CD4-positive, alpha-beta T cell treated with Interleukin-4 for 4 hours (primary cell): ENCODE data around the gene PI4KA.
"Not testable (repeated sequence)": the region's sequence is repeated elsewhere in the genome, so short reads cannot be mapped to it uniquely, and the experiment has no call there.

Source experiments
- DNase-seq: peaks from one replicate; pipeline ENCODE4 v3.0.0-alpha.2; 2020

Gene PI4KA

GRCh38 chr22:20746431-20747189 is 112.0 kb downstream of the PI4KA start:
- no peak for DNase-seq

DNA sequence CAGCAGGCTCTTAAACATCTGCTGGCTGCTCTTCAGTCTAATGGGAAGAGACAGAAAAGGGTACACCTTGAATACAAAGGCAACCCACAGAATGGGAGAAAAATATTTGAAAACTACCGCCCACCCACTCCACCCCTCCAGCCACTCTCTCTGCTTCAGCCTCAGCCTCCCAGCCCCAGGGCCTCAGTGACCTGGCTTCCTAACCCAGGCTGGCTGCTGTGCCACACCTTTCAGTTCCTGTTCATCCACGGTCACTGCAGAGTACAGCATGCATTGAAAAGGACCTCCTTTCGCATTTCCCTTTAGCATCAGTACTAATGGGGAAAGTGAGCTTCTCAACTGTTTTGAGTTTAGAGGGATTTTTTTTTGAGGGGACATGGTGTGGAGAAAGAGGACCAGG is 113.5 kb downstream of the PI4KA start:
- no peak for DNase-seq

GRCh38 chr22:20744456-20744855 is 114.2 kb downstream of the PI4KA start:
- DNase-seq, result no peak

GRCh38 chr22:20742764-20743163 is 115.8 kb downstream of the PI4KA start:
- no peak for DNase-seq

DNA sequence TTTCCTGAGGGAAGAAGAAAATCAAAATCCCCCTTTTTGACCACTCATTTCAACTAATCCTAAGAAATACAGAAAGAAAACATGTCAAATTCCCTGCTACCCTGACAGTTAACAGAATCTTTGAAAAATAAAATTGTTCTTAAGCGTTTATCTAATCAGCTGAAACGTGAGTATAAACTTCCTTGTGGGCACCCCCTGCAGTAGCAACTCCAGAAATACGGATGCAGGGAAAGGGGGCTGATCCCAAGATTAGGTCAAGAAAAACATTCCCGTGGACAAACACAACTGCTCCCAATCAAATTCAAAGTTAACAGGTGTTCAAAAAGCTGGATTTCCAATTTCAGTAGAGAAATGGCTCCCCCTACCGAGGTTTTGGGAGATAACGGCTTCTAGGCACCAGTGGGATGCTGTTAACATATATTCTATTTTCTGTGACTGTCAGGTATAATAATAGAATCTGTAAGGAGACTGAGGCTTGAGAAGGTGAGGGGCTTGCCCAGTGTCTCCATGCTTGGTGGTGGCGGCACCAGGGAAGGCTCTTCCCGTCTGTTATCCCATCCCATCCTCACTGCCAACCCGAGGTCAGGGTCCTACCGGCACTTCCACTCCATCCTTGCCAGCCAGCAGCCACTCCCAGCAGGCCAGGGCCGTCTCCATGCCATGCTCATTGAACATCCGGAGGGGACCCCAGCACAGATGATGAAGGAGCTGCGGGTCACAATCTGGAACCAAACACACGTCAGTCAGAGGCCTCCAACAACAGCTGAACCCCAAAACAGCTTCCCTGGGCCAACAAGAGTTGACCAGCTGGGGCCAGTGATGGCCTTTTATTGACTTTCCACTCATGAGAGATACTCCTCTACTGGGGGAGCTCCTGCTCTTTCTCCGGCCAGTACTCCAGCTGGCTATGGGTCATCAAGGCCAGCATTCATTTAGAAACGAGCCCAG is 116.7 kb downstream of the PI4KA start:
- peak; percentile 37 for DNase-seq

- no peak for DNase-seq
Observed at GRCh38 chr22:20741008-20741633, 117.5 kb downstream of the PI4KA start.

DNA sequence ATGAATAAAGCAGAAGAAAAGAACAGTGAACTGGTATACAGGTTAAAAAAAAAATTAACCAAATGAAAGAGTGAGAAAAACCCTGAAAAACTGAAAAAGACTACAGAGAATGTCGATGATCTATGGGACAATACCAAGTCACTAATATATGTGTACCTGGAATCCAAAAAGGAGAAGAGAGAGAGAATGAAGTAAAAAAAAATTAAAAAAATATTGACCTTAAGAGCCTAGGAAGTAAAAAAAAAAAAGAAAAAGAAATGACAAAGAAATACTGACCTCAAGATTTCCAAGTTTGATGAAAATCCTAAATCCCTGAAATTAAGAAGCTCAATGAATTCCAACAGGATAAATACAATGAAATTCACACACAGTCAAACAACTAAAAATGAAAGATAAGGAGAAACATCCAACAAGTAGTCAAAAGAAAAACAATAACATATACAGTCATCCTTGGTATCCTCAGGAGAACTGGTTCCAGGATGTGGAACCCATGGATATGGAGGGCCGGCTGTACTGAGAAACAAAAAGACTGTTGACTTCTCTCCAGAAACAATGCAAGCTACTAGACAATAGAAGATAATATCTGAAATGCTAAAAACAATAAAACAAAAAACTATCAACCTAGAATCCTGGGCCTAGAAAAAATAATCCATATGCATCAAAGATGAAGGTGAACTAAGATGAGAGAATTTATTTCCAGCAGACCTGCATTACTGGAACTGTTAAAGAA is 118.2 kb downstream of the PI4KA start:
- DNase-seq, result no peak

- DNase-seq, result no peak
Observed at GRCh38 chr22:20738394-20739089, 120.1 kb downstream of the PI4KA start.

DNA sequence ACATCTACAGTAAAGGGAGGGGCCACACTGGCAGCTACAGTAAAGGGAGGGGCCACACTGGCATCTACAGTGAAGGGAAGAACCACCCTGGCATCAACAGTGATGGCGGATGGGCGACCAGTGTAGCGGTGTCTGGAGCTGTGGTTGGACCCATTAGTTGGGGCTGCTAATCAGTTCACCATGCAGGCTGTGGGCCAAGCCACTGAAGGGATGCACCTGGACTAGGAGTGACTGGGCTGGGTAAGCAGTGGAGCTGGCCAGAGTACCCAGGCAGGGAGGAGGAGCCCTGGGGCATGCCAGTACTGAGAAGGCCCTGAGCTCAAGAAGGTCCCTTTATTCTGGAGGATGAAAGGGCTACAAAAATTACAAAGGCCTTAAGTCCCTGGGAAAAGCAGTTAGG is 121.7 kb downstream of the PI4KA start:
- DNase-seq, result not testable (repeated sequence)

GRCh38 chr22:20735356-20736162 is 123.1 kb downstream of the PI4KA start:
- not testable (repeated sequence) for DNase-seq

GRCh38 chr22:20732431-20732830 is 126.2 kb downstream of the PI4KA start:
- not testable (repeated sequence) for DNase-seq

- no peak for DNase-seq
Observed at GRCh38 chr22:20729194-20729593, 129.4 kb downstream of the PI4KA start.

GRCh38 chr22:20728523-20729190 is 130.0 kb downstream of the PI4KA start:
- no peak for DNase-seq

DNA sequence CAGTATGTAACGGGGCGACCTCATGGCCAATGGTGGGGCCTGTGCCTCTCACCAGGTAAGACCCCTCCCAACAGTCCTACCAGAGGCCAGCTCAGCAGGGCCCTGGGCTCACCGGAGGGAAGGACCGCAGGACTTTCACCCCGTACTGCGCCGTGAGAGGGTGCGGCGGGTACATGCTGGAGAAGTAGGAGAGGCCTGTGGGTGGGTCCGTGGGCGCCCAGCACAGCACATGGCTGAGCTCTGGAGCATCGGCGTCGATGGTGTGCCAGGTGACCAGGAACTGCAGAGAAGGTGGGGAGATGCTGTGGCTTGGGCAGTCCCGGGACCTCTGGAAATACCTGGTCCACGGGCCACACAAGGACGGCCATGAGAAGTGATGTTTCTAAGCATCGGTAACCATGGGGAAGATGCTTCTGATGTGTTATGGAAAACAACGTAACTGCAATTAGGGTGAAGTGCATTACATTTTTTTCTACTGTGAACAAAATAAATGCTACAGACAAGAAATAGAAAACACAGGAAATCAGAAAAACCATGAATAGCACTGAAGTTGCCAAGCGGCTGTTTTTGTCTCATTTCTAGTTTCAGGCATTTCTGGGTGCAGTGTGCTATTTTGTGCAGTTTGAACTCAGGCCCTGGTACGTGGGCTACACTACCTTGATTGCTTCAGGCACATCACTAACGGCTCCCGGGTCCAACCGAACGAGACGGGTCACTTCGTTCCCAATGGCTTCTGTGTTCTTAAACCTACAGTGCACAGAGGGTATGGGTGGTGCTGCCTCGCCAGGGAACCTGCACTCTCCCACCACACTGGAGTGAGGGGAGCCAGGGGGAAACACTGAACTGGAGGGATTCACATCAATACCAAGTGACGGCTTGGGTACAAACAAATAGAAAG is 131.2 kb downstream of the PI4KA start:
- no peak for DNase-seq

DNA sequence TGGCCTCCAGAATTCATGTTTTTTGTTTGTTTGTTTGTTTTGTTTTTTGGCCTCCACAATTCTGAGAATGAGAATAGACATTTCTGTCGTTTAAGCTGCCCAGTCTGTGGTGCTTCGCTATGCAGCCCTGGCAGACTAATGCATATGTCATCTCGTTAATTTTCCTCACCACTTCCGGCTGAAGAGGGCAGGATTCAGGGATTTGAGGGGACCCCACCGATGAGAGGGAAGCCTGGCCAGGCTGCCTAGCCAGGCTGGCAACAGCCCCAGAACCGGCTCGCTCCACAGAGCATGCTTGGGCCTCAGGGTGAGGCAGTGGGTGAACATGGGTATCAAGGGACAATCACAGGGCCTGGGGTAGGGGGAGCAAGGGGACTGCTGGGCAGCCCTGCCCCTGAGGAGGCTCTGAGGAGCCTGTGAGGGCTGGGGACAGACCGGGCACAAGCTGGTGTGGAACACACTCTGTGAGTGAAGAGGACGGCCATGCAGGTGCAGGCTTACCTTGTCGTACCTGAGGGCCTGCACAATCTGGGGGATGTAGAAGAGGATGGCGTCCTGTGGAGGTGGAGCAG is 132.5 kb downstream of the PI4KA start:
- DNase-seq, result no peak

GRCh38 chr22:20724676-20725454 is 133.7 kb downstream of the PI4KA start:
- DNase-seq, result no peak

GRCh38 chr22:20721409-20722218 is 137.0 kb downstream of the PI4KA start:
- no peak for DNase-seq
